Measurements from ENCODE around the gene PDE7B.
"Not testable (repeated sequence)": the region's sequence is repeated elsewhere in the genome, so short reads cannot be mapped to it uniquely, and the experiment has no call there.

PDE7B gene

DNA sequence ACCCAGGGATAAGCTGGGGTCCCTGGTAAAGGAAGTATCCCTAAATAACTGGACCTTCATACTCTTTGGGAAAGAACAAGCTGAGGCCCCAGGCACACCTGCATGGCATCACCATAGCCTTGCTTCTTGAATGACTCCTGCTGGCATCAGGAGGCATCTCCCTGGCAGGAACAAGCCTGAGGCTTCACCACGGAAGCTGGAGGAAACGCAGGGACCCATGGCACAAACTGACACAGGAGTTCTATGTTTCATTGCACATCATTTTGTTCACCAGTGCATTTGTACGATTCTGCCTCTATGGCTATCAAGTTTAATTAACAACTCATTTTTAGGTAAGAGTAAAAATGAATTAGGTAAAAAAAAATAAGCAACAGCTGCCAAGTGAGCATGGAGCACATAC lies 619 bp upstream of the PDE7B start:
- DNase-seq, result no peak

DNA sequence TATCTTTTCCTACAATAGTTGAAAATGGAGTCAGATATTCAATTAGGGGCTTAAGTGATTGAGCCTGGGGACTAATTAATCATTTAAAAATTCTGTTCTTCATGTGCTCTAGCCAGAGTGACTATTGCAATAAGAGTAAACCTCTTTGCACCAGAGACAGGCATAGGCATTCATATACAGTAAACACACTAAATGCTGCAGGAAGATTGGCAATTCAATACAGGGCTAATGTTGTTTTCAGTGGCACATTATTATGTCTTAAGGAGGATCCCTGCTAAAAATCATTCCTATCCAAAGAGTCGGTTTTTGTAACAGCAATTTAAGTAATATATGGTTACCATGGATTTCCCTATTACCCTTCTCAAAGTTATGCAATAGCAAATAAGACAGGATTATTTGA lies 1.2 kb downstream of the PDE7B start:
- DNase-seq, result no peak

DNA sequence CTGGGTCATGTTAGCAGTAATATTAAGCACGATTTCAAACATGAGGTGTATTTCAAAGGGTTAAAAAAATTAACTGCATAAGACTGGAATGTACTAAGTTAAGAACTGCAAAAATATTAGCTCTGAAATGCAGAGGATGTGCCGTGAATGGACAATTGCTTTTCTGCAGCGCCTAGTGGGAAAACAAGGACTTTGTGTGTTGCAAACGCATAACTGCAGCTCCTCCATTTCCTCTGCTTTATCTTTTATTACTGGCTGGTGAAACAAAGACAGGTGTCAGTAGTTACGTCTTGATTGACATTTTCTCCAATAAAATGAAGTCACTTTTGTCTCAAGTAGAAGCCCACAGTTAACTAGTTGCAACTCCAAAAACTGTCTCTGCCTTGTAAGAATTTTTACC lies 1.7 kb downstream of the PDE7B start:
- peak in 2 of 6 experiments; percentile 2 to 17 for DNase-seq

DNA sequence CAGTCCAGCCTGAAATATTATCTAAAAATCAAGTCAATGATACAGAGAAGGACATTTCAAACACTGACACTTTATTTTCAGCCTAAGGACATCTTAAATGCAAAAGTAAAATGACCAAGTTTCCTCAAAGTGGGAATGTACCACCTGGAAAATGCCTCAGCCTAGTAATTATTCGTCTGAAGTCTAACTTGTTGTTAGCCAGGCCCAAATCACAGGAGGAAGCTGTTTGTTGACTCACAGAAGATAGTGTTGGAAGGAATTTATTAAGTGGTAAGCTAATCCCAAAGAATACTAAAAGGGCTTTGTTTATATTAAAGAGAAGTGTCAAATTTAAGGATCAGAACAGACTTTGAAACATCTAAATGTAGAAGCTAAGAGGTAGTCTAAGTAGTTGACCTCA lies 2.5 kb downstream of the PDE7B start:
- DNase-seq, result no peak

DNA sequence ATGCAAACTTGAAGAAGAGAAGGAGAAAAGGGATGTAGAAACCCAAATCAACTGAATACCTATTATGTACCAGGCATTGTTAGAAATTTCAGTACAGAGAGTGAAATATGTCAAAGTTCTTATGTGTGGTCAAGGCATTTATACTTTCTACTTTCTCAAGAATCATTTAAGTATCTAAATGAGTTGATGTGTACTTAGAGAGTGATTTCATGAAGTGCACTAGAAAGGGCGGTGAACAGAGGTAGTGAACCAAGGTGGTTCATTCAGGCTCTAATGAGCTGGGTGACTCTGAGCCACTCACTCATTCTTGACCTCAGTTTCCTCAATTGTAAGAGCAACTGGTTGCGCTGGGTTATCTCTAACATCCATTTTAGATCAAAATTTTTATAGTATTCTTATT lies 3.3 kb downstream of the PDE7B start:
- DNase-seq, result no peak

DNA sequence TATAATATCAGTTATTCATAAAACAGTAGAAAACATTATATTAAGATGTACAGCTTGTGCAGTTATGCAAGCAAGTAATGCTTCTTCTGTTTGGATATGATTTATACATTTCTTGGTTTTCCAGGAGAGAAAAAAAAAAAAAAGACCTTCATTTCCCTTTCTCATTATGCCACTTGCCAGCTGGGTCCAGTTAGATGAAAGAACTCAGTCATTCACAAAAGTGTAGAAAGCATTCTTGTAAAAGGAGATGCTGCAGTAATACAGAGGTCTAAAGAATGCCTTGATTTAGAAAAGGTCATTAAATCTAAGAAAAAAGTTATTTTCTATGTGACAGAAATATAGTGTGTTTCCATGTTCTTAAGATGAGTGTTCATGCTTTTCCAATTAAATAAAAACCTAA lies 7.4 kb downstream of the PDE7B start:
- no peak for DNase-seq

DNA sequence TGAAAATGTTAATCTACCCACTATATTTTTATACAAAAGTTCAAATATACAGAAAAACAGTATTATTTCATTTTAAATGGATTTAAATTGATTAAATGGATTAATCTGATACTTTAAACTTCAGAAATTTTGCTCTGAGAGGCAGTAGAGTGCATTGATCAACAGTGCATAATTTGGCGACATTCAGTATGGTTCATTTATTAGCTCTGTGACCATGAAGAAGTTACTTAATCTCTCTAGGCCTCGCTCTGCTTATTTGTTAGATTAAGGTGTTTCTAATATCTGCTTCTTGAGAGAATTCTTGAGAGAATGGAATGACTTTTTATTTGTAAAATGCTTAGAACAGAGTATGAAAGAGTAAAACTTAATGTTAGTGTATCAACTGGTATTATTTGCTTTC lies 8.9 kb downstream of the PDE7B start:
- DNase-seq, result no peak

DNA sequence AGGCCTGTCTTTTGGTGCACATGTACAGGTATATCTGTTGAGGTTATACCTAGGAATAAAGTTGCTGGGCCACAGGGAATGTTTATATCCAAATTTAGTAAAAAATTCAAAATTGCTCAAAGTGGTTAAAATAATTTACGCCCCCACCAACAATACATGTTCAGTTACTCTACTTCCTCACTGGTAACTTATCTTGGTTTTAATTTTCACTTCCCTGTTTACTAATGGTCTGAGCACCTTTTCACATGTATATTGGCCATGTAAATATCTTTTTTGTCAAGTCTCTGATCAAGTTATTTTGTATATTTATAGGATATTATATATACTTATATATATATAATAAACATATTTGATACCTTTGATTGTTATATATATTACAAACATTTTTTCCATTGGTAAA lies 9.7 kb downstream of the PDE7B start:
- no peak for DNase-seq

DNA sequence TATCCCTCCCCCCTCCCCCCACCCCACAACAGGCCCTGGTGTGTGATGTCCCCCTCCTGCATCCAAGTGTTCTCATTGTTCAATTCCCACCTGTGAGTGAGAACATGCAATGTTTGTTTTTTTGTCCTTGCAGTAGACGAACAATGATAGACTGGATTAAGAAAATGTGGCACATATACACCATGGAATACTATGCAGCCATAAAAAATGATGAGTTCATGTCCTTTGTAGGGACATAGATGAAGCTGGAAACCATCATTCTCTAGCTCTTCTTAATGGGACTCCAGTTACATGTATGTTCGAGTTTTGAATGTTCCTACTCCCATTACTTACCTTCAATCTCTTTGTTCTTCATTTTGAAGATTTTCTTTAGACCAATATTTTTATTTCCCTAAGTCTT lies 13.4 kb downstream of the PDE7B start:
- not testable (repeated sequence) for DNase-seq

DNA sequence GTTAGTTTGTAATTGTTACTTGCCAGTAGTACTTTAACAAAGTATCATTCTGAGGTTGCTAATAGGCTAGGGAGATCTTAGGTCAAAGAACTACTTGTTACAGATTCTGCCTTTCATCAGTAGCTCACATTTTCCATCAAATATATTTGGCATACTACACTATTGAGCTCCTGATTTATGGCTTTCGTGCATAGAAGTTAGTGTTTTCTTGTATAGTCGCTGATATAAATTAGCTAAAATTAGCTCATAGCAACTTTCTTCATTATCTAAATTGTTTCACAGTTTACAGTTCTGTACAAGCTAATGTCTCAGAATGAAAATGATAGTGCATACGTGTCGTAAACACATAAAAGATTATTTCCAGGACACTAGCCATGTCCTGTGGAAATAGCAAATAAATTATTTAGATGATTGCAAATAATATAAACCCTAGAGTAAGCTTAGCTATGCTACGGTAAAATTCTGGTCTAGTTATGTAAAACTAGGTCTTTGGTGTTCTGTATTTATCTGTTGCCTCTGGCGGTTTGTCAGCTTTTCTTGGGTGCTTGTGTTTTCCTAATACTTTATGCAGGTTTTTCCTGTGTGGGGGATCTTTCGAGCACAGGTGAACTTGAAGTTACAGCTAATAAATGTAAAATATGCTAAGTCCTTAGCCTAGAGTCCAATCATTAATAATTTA lies 15.1 kb downstream of the PDE7B start:
- DNase-seq, result no peak

DNA sequence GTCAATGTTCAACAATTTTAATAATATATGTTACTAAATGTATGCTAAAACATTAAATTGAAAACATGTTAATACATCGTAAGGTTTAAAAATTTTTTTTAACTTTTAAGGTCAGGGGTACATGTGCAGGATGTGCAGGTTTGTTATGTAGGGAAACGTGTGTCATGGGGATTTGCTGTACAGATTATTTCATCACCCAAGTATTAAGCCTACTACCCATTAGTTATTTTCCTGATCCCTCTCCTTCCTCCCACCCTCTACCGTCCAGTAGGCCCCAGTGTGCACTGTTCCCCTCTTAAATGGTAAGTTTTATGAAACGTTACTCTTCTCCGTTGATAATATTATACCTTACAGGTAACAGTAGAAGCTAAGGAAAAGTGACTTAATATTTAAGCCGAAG lies 15.8 kb downstream of the PDE7B start:
- DNase-seq, result no peak

DNA sequence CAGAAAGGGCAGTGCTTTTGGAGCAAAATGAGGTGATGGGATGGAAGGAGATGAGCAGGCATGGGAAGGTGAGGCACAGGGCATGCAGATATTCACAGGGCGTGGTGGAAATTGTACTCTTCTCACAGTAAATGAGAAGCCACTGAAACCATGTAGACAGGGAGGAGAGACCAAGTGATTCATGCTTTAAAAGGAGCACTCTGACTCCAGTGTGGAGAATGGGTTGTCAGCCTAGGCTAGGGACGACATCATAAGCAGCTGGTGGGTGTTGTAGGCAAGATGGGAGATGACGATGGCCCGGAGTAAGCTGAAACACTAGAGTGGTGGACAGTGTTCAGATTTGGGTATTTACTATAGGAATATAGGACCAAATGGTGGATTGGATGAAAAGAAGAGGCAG lies 18.4 kb downstream of the PDE7B start:
- DNase-seq, result no peak

DNA sequence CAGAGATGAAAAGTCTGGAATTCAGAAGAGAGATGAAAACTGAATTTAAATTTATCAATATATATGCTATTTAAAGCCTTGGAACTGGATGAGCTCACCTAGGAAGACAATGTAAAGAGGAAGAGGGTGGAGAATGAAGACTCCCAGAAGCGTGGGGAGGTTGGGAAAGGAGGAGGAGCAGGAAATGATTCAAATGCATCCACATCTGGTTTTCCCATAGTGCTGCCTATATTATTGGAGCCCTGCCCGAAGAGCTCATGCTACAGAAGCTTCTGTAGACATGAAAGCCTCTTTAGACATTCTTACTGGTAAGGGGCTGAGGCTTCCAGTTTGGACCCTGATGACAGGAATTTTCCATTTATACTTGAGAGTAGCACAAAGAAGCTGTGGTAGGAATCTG lies 19.2 kb downstream of the PDE7B start:
- DNase-seq, result no peak

DNA sequence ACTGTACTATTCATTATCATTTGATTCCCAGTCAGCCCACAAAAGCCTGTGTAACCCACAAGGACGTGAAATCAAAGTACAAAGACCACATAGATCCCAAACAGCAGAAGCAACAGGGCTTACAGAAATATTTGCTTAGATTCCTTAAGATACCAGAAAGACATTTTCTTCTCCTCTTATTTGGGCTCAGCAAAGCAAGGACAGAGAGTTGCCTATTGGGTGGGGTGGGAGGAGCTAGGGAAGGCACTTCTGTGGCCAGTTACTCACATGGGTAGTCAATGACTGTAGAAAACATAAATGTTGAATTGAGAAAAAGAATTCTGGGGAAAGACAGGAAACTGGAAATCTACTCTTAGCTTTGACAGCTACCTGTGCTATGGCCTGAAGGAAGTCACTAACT lies 19.8 kb downstream of the PDE7B start:
- no peak for DNase-seq

DNA sequence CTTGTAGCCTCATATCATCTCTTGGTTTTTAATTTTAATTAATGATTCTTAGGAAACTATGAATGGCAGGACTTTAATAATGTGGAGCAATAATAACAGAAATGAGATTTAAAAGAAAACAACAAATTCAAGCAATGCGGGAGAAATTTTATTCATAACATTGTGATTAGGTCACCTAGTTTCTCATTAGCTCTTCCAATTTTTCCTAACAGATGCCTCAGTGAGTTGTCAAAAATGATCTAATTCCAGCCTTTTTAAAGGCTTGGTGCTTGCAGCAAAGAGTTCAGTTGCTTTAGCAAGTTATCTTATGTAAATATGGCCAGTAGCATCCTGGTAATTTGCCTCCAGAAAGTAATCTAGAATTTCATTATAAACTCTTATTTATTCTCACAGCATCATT lies 20.4 kb downstream of the PDE7B start:
- no peak for DNase-seq

DNA sequence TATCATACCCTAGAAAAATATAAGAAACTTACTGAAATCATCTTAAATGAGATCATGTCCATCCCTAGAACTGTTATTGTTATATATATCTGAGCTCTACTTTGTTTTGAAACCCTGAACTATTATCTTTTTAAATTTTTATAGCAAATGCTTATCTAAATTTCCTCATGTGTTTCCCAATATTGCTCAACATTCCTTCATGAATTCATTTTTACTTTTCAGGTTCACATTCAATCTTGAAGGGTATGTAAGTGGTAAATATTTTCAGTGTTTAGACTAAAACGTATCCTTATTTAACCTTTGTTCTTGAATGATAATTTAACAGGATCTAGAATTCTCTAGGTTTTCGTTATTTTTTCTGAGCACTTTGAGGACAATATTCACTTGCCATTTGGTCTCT lies 23.9 kb downstream of the PDE7B start:
- DNase-seq, result no peak

DNA sequence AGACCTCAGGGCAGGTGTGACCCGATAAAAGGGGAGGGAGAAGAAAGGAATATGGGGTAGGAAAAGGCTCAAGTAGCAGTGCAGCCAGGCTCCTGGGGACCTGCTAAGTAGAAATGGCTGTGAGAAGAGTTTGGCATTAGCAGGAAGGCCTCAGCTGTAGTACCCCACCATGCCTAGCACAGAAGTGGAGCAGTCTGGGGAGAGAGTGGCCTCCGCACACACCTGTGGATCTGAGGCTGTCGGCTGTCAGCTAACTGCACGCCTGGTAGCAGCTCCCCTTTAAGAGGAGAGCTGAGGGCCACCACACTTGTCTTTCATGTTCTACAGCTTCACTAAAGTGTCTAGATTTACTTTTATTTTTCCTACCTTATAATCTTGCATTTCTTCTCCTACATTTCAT lies 24.6 kb downstream of the PDE7B start:
- DNase-seq, result peak in 3 of 6 experiments; percentile 4 to 7 (median 7)

DNA sequence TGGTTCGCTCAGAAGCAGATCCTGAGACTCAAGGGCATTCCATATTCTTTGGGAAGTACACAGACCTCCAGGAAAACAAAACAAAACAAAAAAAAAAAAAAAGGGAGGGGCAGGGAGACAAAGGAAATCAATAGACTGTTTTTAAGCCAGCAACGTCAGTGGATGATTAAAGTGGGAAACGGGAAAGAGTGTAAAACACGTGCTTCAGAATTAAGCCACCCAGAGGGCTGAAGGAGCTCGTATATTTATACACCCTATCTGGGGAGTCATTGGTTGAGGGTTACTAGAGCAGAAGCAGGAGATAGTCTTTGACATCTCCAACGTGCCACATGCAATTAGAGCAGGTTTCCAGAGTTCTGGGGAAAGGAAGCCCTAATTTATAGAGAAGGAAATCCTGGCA lies 26.2 kb downstream of the PDE7B start:
- no peak for DNase-seq

DNA sequence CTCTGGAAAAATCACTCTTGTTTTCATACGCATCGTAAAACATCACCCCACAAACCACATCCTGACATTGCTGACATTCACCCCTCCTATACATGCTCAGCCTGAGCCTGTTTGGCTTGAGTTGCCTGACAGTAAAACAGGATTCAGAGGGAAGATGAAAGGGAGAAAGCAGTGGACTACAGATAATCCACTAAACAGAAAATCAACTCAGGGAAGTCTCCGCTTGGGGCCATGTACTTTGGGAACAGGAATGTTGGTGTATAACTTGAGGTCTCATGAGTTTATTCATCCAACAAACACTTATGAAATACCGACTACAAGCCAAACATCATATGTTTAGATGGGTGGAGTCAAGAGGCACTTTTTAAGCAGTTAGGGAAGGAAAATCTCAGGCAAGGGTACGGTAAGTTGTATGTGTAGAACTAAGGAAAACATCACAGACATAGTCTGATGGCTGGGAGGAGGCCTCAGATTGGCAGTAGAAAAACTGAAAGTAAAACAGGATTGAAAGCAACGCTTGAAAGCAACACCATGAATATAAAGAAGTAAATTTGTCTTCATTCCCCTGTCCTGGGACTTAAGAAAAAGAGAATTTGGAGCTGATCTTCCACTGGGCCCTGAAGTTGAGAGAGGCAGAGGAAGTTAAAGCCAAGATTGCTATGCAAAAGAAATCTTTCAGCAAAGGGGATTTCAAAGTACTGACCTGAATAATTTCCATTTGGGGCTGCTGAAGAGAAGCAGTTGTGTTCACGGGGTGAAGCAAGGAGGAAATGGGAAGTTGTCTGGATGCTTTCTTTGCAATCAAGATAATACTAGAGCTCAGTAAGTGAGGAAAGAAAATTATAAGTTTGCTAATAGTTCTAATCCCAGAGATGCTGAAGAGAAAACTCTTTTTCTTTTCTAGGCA lies 28.8 kb downstream of the PDE7B start:
- peak in 5 of 6 experiments; percentile 19 to 86 (median 77) for DNase-seq

DNA sequence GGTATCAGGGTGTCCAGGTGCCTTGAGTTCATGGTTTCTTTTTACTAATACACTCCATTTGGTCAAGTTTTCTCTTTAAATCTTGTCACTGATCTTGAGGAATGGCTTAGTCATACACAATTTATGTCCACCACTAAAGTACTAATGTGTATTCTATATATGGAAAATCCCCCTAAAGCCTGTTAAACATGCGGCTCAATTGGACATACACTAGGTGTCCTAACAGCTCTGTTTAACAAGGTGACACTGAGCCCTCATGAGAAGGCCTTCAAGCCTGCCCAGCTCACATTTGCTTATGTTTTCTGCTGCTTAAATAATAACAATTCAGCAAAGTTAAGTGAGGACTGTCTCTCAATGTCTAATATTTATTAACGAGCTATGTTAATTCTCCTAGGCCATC lies 31.5 kb downstream of the PDE7B start:
- DNase-seq, result no peak

DNA sequence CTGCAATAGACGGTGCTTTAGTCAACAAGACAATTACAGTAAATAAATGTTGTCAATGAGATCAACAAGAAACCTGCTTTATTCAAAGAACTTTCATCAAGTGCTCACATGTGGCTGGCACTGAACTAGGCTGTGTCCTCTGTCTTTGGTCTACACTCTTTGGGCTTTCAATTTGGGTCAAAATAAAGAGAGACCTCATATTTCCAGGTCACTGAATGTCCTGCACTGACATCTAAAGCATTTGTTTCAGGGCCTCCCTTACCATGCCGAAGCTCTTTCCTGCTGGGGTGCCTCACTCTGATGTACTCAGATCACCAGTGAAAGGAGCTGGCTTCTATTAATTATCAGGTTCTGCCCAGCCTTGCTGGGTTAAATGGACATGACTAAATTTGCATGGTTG lies 32.0 kb downstream of the PDE7B start:
- DNase-seq, result no peak

DNA sequence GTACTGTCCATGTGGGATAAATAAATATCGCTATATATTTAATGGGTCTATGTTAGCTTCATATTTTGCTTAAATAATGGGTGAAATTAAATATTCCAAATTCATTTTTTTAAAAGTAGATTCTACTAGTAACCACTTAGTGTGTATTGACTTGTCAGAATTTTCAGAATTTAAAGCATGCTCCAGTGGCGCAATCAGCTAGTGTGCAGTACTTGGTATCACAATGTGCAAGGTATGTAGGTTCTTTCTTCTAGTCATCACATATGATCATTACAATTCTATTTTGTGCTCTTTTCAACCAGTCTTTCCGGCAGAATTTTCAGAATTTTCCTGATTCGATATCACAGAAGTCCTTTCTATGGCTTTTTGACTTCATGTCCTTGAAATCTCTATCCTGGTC lies 32.6 kb downstream of the PDE7B start:
- DNase-seq, result no peak

DNA sequence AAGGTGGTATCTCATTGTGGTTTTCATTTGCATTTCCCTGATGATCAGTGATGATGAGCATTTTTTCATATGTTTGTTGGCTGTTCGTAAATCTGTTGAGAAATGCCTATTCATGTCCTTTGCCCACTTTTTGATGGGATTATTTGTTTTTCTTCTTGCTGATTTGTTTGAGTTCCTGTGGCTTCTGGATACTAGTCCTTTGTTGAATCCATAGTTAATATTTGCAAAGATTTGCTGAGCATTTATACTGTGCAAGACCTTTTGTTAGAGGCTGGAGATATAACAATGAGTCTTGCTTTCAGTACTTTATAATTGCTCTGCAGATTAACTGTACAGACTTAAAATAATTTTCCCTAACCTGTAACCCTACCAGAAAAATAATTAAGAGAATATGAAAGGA lies 35.6 kb downstream of the PDE7B start:
- DNase-seq, result no peak

DNA sequence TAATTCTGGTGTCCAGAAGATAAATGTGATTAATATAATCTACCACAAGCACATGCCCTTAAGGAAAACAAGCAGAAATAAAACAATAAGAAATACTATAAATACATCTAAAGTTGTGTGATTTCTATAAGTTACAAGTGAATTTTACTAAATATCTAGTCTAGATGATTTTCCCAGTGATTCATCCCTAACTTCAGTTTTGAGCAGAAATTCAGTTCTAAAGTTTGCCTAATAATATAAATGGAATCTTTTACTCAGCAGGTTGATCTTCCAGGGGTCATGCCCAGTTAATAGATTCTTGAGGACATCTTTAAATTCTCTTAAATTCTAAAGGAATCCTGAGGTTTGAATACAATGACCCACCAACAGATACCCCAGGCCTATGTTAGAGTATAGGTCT lies 37.3 kb downstream of the PDE7B start:
- DNase-seq, result no peak

DNA sequence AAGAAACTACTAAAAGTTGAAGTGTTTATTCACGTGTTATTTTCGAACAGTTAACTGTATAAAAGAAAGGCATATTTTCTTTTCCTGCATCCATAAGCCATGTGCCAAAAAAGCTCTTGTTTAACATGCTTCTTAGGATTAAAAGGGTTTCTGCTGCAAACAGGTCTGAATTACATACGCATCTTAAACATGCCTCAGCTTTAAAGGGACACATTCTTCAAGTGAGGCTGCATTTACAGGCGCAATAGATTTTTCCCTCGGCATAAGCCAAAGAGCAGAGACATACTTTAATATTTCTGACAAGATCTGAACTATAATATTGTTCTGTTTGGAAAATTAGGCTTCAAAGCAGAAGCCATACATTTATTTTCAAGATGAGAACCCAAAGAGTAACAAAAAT lies 39.4 kb downstream of the PDE7B start:
- DNase-seq, result no peak
